OCI-LY7 (cell line): ENCODE data around the gene ERLIN1. TPM values are rescaled to one million over a fixed set of nuclear protein-coding genes. Genes with fewer than 3 reads are reported as not detected.

Experiments
- BruUV-seq: library from RNA; stranded (reverse); fragments of 400-500 nt; replicated peaks from 2 replicates; lab custom pipeline; 2021; lab: Mats Ljungman, UMichigan
- CTCF ChIA-PET: fragments of 300-600 bp; sonication (Branson Sonifier 250); formaldehyde crosslinking; loops from one replicate; lab custom pipeline; 2022; ENCODE audit warnings: antibody characterized with exemption; ENCODE audit not compliant: unreplicated experiment; lab: Charles Lee
- POLR2A ChIA-PET: fragments of 300-600 bp; sonication (Branson Sonifier 250); formaldehyde crosslinking; loops from one replicate; lab custom pipeline; 2022; ENCODE audit warnings: antibody characterized with exemption; lab: Charles Lee
- DNase-seq: peaks from one replicate; pipeline ENCODE4 v3.0.0-alpha.2; 2015; ENCODE audit warnings: low spot score
- H2AFZ ChIP-seq: fragments of 200-600 bp; sonication (generic), shearing (Covaris generic); 2 replicates; pipeline ENCODE4 v1.6.1; 2014; ENCODE audit warnings: mild to moderate bottlenecking, antibody characterized with exemption, low read length, moderate library complexity
- H3K27ac ChIP-seq: fragments of 200-600 bp; sonication (generic); 2 replicates; pipeline ENCODE4 v1.5.1; 2014; ENCODE audit warnings: mixed run types, low read depth, mild to moderate bottlenecking, moderate library complexity, low read length, inconsistent platforms; ENCODE audit not compliant: poor library complexity, severe bottlenecking
- H3K36me3 ChIP-seq: fragments of 200-600 bp; sonication (generic); 2 replicates; pipeline ENCODE4 v1.6.1; 2014; ENCODE audit warnings: mild to moderate bottlenecking, antibody characterized with exemption, low read length, moderate library complexity, mixed read lengths; ENCODE audit not compliant: insufficient read depth
- H3K4me1 ChIP-seq: fragments of 200-600 bp; sonication (generic); 2 replicates; pipeline ENCODE4 v1.5.1; 2014; ENCODE audit warnings: mild to moderate bottlenecking, low read length; ENCODE audit not compliant: insufficient read depth, poor library complexity, severe bottlenecking
- H3K4me2 ChIP-seq: fragments of 200-600 bp; sonication (generic); 2 replicates; pipeline ENCODE4 v1.6.1; 2014; ENCODE audit warnings: mild to moderate bottlenecking, low read length
- H3K4me3 ChIP-seq: fragments of 200-600 bp; sonication (generic); 2 replicates; pipeline ENCODE4 v1.5.1; 2014; ENCODE audit warnings: mild to moderate bottlenecking, low read depth, low read length; ENCODE audit not compliant: poor library complexity, severe bottlenecking
- H3K79me2 ChIP-seq: fragments of 200-600 bp; sonication (generic); 2 replicates; pipeline ENCODE4 v1.6.1; 2016; ENCODE audit warnings: low read depth, mild to moderate bottlenecking, low read length, moderate library complexity, mixed read lengths; ENCODE audit not compliant: insufficient read depth
- H3K9me2 ChIP-seq: fragments of 200-600 bp; sonication (generic); 2 replicates; pipeline ENCODE4 v1.6.1; 2016; ENCODE audit warnings: mild to moderate bottlenecking, low read length, mixed read lengths; ENCODE audit not compliant: insufficient read depth
- H3K9me3 ChIP-seq: fragments of 200-600 bp; sonication (generic); 2 replicates; pipeline ENCODE4 v1.6.1; 2014; ENCODE audit warnings: mild to moderate bottlenecking, mixed run types, low read length, mixed read lengths
- H4K20me1 ChIP-seq: fragments of 200-600 bp; sonication (generic); 2 replicates; pipeline ENCODE4 v1.6.1; 2014; ENCODE audit warnings: mild to moderate bottlenecking, antibody characterized with exemption, low read length, moderate library complexity, mixed read lengths; ENCODE audit not compliant: insufficient read depth
- CTCF ChIP-seq: fragments of 200-600 bp; sonication (generic); conservative IDR thresholded peaks from 2 replicates; pipeline ENCODE4 v1.5.1; 2014; ENCODE audit warnings: mild to moderate bottlenecking, antibody characterized with exemption, low read length, moderate library complexity, mixed read lengths
- EZH2phosphoT487 ChIP-seq: fragments of 200-600 bp; sonication (generic); IDR thresholded peaks from 2 replicates; pipeline ENCODE4 v1.6.1; 2018; ENCODE audit warnings: low read depth, borderline replicate concordance, mild to moderate bottlenecking, mixed run types, antibody characterized with exemption, low read length, moderate library complexity, mixed read lengths
- intact Hi-C: fragments of 100-400 bp; cut with micrococcal nuclease; formaldehyde crosslinking; loops from one replicate; pipeline ENCODE4 v1.10.0; 2022; ENCODE audit not compliant: unreplicated experiment
- total RNA-seq, 2 experiments: library from RNA; depleted of rRNA in 1 of 2; stranded (reverse); fragments of >200 nt in 1 of 2; shearing (Covaris generic) in 1 of 2; gene quantifications; 2 replicates each; pipeline ENCODE4 v1.2.3, GENCODE V29; 2014 to 2022

Gene ERLIN1
- total RNA-seq, 2 experiments from 2014 or later, result 24.1 to 26.7 TPM

- TF ChIP-seq EZH2phosphoT487 (no peak), CTCF (no peak)
- intact Hi-C loops, result no loop called here
- H3K4me2 ChIP-seq, result no peak overlapping the region
- peaks cover 12% of the 10 kb centered on the region; the same call in 1 of the 2 replicates for H3K79me2 ChIP-seq
- no peak overlapping the region for H2AFZ ChIP-seq
- H3K4me3 ChIP-seq, result no peak overlapping the region
- DNase-seq, result no peak
- no peak overlapping the region for H3K27ac ChIP-seq
- BruUV-seq, result no TSS peak
- H3K4me1 ChIP-seq, result peaks cover under 1% of the 10 kb centered on the region
- CTCF ChIA-PET, result no interaction called here
- no peaks in the 10 kb centered on the region for H3K9me2 ChIP-seq
- no peaks in the 10 kb centered on the region for H4K20me1 ChIP-seq
- 0 out of 2 replicates have a peak, but pooled peaks cover 8% of the 10 kb centered on the region for H3K9me3 ChIP-seq
- H3K36me3 ChIP-seq, result peaks cover 98% of the 10 kb centered on the region
- POLR2A ChIA-PET, result interaction anchor here (0.6 to 1.6 kb wide), 7 partner anchors 8 to 123 kb away, joined by 3 to 6 read pairs (median 4); no protein-coding TSS in a partner anchor
Observed at GRCh38 chr10:100174699-100175677, 10.8 kb downstream of the ERLIN1 start.

- peaks cover 98% of the 10 kb centered on the region for H3K36me3 ChIP-seq
- intact Hi-C loops, result no loop called here
- H3K9me3 ChIP-seq, result 0 out of 2 replicates have a peak, but pooled peaks cover 8% of the 10 kb centered on the region
- ChIA-PET CTCF (interaction anchor here (0.9 kb wide), 1 partner anchor 9 kb away, joined by 3 read pairs; no protein-coding TSS in a partner anchor), POLR2A (no interaction called here)
- peaks cover 12% of the 10 kb centered on the region; the same call in 1 of the 2 replicates for H3K79me2 ChIP-seq
- H2AFZ ChIP-seq, result no peak overlapping the region
- no peak overlapping the region for H3K4me2 ChIP-seq
- H3K4me3 ChIP-seq, result no peak overlapping the region
- TF ChIP-seq EZH2phosphoT487 (no peak), CTCF (no peak)
- no peak overlapping the region for H3K27ac ChIP-seq
- H3K4me1 ChIP-seq, result no peaks in the 10 kb centered on the region
- BruUV-seq, result no TSS peak
- H4K20me1 ChIP-seq, result no peaks in the 10 kb centered on the region
- no peaks in the 10 kb centered on the region for H3K9me2 ChIP-seq
- DNase-seq, result no peak
Observed at GRCh38 chr10:100173035-100173434, 12.8 kb downstream of the ERLIN1 start.
